ENCODE results near the gene CAGE1.

- TF ChIP-seq POLR2AphosphoS5 (IDR thresholded peaks at IDR 0.05; ENCODE audit: low read depth, low read length) = no peak
- TF ChIP-seq POLR2A (IDR thresholded peaks at IDR 0.05; ENCODE audit: low read depth, low read length) = no peak
- no peak for TF ChIP-seq TAF1 (IDR thresholded peaks at IDR 0.05; ENCODE audit: low read depth, low read length)
- TF ChIP-seq SPI1 (IDR thresholded peaks at IDR 0.05; ENCODE audit: low read depth, low read length) = no peak
- no peak for TF ChIP-seq POU2F2 (IDR thresholded peaks at IDR 0.05; ENCODE audit: low read depth, low read length)
- TF ChIP-seq PAX5 (IDR thresholded peaks at IDR 0.05; ENCODE audit: insufficient read depth, low read length, severe bottlenecking) = no peak
These were observed 66.5 kb downstream of the CAGE1 start for GRCh38 chr6:7323074-7323473.
